ENCODE data around the gene TYW3.

The TYW3 gene

DNA sequence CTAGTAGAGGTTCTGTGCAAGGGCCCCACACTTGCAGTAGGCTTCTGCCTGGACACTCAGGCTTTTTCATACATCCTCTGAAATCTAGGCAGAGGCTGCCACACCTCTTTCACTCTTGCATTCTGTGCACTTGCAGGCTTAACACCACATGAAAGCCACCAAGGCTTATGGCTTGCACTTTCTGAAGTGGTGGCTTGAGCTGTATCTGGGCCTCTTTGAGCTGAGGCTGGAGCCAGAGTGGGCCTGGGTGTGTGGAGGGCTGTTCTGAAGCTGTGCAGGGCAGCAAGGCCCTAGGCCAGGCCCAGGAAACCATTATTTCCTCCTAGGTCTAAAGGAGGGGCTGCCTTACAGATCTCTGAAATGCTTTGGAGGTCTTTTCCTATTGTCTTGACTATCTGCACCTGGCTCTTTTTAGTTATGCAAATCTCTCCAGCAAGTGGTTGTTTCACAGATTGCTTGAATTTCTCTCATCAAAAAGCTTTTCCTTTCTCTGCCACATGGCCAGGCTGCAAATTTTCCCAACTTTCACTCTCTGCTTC, 66.2 kb downstream of the TYW3 start:
- no peak for DNase-seq

- no peak for DNase-seq
Measured at GRCh38 chr1:74811436-74812179, 78.7 kb downstream of the TYW3 start.

GRCh38 chr1:74812180-74812541, 79.2 kb downstream of the TYW3 start:
- DNase-seq: no peak

All from NCI-H2081 (cell line).